ENCODE results near the gene PSENEN.
A peak's percentile ranks its signal among the peaks of the same experiment; 100 is the strongest.

The PSENEN gene

GRCh38 chr19:35734273-35734672 is 11.2 kb upstream of the PSENEN start:
- no peak for DNase-seq (ENCODE audit: low spot score)

GRCh38 chr19:35734889-35735288 is 10.6 kb upstream of the PSENEN start:
- no peak for DNase-seq (ENCODE audit: low spot score)

GRCh38 chr19:35736913-35737886 is 8.3 kb upstream of the PSENEN start:
- DNase-seq (ENCODE audit: low spot score), result no peak

- no peak for DNase-seq (ENCODE audit: low spot score)
Observed at GRCh38 chr19:35738021-35738886, 7.2 kb upstream of the PSENEN start.

GRCh38 chr19:35738887-35739229 is 6.6 kb upstream of the PSENEN start:
- no peak for DNase-seq (ENCODE audit: low spot score)

GRCh38 chr19:35739275-35740107 is 6.0 kb upstream of the PSENEN start:
- no peak for DNase-seq (ENCODE audit: low spot score)

- no peak for DNase-seq (ENCODE audit: low spot score)
Observed at GRCh38 chr19:35740108-35740422, 5.4 kb upstream of the PSENEN start.

GRCh38 chr19:35740423-35741202 is 4.8 kb upstream of the PSENEN start:
- peak; percentile 100 for DNase-seq (ENCODE audit: low spot score)

GRCh38 chr19:35741203-35741515 is 4.3 kb upstream of the PSENEN start:
- no peak for DNase-seq (ENCODE audit: low spot score)

GRCh38 chr19:35742121-35742724 is 3.2 kb upstream of the PSENEN start, which contains the start of gene IGFLR1:
IGFLR1 (minus strand) TSS chr19:35742452; CDS start chr19:35741180, 1,272 bp downstream.
- no peak for DNase-seq (ENCODE audit: low spot score)

GRCh38 chr19:35743640-35744429 is 1.6 kb upstream of the PSENEN start:
- DNase-seq (ENCODE audit: low spot score), result no peak

- peak; percentile 93 for DNase-seq (ENCODE audit: low spot score)
Observed at GRCh38 chr19:35744430-35745327, 772 bp upstream of the PSENEN start.

- no peak for DNase-seq (ENCODE audit: low spot score)
Observed at GRCh38 chr19:35746087-35746462, 624 bp downstream of the PSENEN start.

GRCh38 chr19:35746531-35746930 is 1.1 kb downstream of the PSENEN start:
- DNase-seq (ENCODE audit: low spot score), result no peak

GRCh38 chr19:35748106-35749020 is 2.9 kb downstream of the PSENEN start, which contains the start of gene LIN37:
LIN37 (plus strand) TSS chr19:35748576; CDS start chr19:35748725, 149 bp downstream.
- DNase-seq (ENCODE audit: low spot score), result peak; percentile 99

GRCh38 chr19:35750167-35750566 is 4.7 kb downstream of the PSENEN start:
- no peak for DNase-seq (ENCODE audit: low spot score)

GRCh38 chr19:35751839-35752745 is 6.6 kb downstream of the PSENEN start:
- no peak for DNase-seq (ENCODE audit: low spot score)
